ENCODE results near the gene ZNF710. TPM values are rescaled to one million over a fixed set of nuclear protein-coding genes. Genes with fewer than 3 reads are reported as not detected.

The ZNF710 gene
- total RNA-seq, 2 experiments from 2014 or later = 13.8 to 19.0 TPM

DNA sequence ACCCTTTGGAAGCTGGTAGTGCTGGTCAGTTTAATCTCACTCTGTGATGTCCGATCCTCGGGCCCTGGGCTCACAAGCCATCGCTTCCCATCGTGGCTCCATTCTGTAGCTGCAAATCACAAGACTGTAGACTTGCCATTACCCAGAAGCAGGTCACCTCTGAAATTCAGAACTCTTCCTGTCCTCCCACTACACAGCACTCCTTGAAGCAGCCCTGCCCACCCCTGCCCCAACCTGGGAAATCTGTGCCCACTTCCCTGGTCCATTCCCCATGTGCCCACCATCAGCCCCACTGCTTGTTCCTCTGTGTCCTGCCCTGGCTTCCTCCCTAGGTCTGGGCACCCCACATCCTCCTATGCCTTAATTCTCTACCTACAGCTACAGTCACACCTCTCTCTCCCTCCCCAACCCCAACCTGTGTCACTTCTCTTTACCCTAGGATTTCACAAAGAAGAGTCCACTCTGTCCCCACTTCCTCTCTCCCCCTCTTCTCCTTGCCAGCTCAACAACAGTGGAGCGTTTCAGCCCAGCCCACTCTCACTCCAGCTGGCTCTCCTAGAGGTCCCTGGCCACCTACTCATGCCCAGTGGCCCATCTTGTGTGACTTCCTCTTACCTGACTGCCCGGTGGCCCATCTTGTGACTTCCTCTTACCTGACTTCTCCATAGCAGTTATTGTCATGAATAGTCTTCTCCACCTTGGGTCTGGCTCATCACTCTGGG, 8.3 kb downstream of the ZNF710 start:
- Histone ChIP-seq H3K9me2 (ENCODE audit: insufficient read depth, low read length) (no peaks in the 10 kb centered on the region), H2AFZ (ENCODE audit: low read length) (no peak overlapping the region), H3K79me2 (ENCODE audit: insufficient read depth, low read depth, low read length) (peaks cover 56% of the 10 kb centered on the region), H4K20me1 (ENCODE audit: insufficient read depth, low read length) (0 out of 2 replicates have a peak, but pooled peaks cover 4% of the 10 kb centered on the region), H3K9me3 (ENCODE audit: low read length) (peaks cover 20% of the 10 kb centered on the region; the same call in 1 of the 2 replicates), H3K4me3 (ENCODE audit: low read depth, low read length, poor library complexity, severe bottlenecking) (no peak overlapping the region), H3K4me2 (ENCODE audit: low read length) (no peak overlapping the region), H3K4me1 (ENCODE audit: insufficient read depth, low read length, poor library complexity, severe bottlenecking) (peaks cover 12% of the 10 kb centered on the region), H3K27ac (ENCODE audit: low read depth, low read length, poor library complexity, severe bottlenecking) (no peak overlapping the region), H3K36me3 (ENCODE audit: insufficient read depth, low read length) (peaks cover 21% of the 10 kb centered on the region)
- no TSS peak for BruUV-seq (replicated peaks)
- TF ChIP-seq, protein P1, sequence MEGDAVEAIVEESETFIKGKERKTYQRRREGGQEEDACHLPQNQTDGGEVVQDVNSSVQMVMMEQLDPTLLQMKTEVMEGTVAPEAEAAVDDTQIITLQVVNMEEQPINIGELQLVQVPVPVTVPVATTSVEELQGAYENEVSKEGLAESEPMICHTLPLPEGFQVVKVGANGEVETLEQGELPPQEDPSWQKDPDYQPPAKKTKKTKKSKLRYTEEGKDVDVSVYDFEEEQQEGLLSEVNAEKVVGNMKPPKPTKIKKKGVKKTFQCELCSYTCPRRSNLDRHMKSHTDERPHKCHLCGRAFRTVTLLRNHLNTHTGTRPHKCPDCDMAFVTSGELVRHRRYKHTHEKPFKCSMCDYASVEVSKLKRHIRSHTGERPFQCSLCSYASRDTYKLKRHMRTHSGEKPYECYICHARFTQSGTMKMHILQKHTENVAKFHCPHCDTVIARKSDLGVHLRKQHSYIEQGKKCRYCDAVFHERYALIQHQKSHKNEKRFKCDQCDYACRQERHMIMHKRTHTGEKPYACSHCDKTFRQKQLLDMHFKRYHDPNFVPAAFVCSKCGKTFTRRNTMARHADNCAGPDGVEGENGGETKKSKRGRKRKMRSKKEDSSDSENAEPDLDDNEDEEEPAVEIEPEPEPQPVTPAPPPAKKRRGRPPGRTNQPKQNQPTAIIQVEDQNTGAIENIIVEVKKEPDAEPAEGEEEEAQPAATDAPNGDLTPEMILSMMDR (conservative IDR thresholded peaks at IDR 0.05; ENCODE audit: low read length) = no peak
- no peak for TF ChIP-seq EZH2phosphoT487 (IDR thresholded peaks at IDR 0.05; ENCODE audit: borderline replicate concordance, low read depth, low read length)
- DNase-seq (ENCODE audit: low spot score) = no peak
- POLR2A ChIA-PET = interaction anchor here (0.5 kb wide), 1 partner anchor 775 kb away, joined by 9 read pairs; no protein-coding TSS in a partner anchor
- intact Hi-C loops (cut with micrococcal nuclease; ENCODE audit: unreplicated experiment) = no loop called here
- CTCF ChIA-PET (ENCODE audit: unreplicated experiment) = no interaction called here

DNA sequence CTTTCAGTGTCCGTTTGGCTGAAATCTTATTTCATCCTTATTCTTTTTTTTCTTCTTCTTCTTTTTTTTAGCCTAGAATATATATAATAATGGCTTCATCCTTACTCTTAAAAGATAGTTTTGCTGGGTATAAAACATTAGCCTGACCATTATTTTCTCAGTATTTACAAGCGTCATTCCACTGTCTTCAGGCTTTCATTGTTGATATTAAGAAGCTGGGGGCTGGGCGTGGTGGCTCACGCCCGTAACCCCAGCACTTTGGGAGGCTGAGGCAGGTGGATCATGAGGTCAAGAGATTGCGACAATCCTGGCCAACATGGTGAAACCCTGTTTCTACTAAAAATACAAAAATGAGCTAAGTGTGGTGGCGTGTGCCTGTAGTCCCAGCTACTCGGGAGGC, 10.6 kb downstream of the ZNF710 start:
- Histone ChIP-seq H3K27ac (ENCODE audit: low read depth, low read length, poor library complexity, severe bottlenecking) (no peak overlapping the region), H3K36me3 (ENCODE audit: insufficient read depth, low read length) (peaks cover 14% of the 10 kb centered on the region; the same call in 1 of the 2 replicates), H2AFZ (ENCODE audit: low read length) (no peak overlapping the region), H3K4me2 (ENCODE audit: low read length) (no peak overlapping the region), H3K9me2 (ENCODE audit: insufficient read depth, low read length) (no peaks in the 10 kb centered on the region), H3K79me2 (ENCODE audit: insufficient read depth, low read depth, low read length) (peaks cover 41% of the 10 kb centered on the region), H3K9me3 (ENCODE audit: low read length) (peaks cover 20% of the 10 kb centered on the region; the same call in 1 of the 2 replicates), H3K4me1 (ENCODE audit: insufficient read depth, low read length, poor library complexity, severe bottlenecking) (peaks cover 12% of the 10 kb centered on the region), H3K4me3 (ENCODE audit: low read depth, low read length, poor library complexity, severe bottlenecking) (no peak overlapping the region), H4K20me1 (ENCODE audit: insufficient read depth, low read length) (no peaks in the 10 kb centered on the region)
- DNase-seq (ENCODE audit: low spot score) = no peak
- CTCF ChIA-PET (ENCODE audit: unreplicated experiment) = no interaction called here
- POLR2A ChIA-PET = interaction anchor here (0.7 kb wide), 4 partner anchors 11 to 570 kb away, joined by 3 to 6 read pairs (median 4); no protein-coding TSS in a partner anchor
- BruUV-seq (replicated peaks) = no TSS peak
- TF ChIP-seq EZH2phosphoT487 (IDR thresholded peaks at IDR 0.05; ENCODE audit: borderline replicate concordance, low read depth, low read length) = no peak
- TF ChIP-seq, protein P1 (conservative IDR thresholded peaks at IDR 0.05; ENCODE audit: low read length) = no peak
- intact Hi-C loops (cut with micrococcal nuclease; ENCODE audit: unreplicated experiment) = no loop called here

DNA sequence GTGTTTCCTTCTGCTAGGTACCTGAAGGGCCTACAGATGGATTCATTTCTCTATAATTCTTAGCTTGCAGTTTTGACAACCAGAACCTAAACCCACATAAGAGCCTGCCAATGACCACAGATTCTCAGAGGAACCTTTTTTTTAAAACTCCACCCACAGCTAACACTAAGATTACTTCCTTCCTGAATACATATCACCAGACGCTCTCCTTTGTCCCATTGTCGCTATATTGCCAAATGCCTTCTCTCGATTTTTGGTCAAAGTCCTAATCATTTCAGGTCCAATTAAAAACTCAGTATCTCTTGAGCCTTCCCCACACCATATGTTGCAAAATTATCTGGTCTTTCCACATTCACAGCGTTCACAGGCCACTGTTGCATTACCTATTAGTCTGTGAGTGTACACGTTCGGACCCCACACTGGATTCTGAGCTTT, 12.4 kb downstream of the ZNF710 start:
- POLR2A ChIA-PET = no interaction called here
- DNase-seq (ENCODE audit: low spot score) = no peak

More for the DNA sequence above, 12.4 kb downstream of the ZNF710 start:
- H3K4me1 ChIP-seq (ENCODE audit: insufficient read depth, low read length, poor library complexity, severe bottlenecking) = peaks cover 5% of the 10 kb centered on the region
- H4K20me1 ChIP-seq (ENCODE audit: insufficient read depth, low read length) = no peaks in the 10 kb centered on the region
- H3K79me2 ChIP-seq (ENCODE audit: insufficient read depth, low read depth, low read length) = peaks cover 43% of the 10 kb centered on the region
- no peaks in the 10 kb centered on the region for H3K9me2 ChIP-seq (ENCODE audit: insufficient read depth, low read length)
- no peak overlapping the region for H3K4me2 ChIP-seq (ENCODE audit: low read length)
- intact Hi-C loops (cut with micrococcal nuclease; ENCODE audit: unreplicated experiment) = no loop called here
- H2AFZ ChIP-seq (ENCODE audit: low read length) = no peak overlapping the region
- peaks cover 20% of the 10 kb centered on the region; the same call in 1 of the 2 replicates for H3K9me3 ChIP-seq (ENCODE audit: low read length)
- peaks cover 14% of the 10 kb centered on the region; the same call in 1 of the 2 replicates for H3K36me3 ChIP-seq (ENCODE audit: insufficient read depth, low read length)
- H3K4me3 ChIP-seq (ENCODE audit: low read depth, low read length, poor library complexity, severe bottlenecking) = no peak overlapping the region
- CTCF ChIA-PET (ENCODE audit: unreplicated experiment) = no interaction called here
- no peak overlapping the region for H3K27ac ChIP-seq (ENCODE audit: low read depth, low read length, poor library complexity, severe bottlenecking)
- TF ChIP-seq, protein P1 (conservative IDR thresholded peaks at IDR 0.05; ENCODE audit: low read length) = no peak
- no peak for TF ChIP-seq EZH2phosphoT487 (IDR thresholded peaks at IDR 0.05; ENCODE audit: borderline replicate concordance, low read depth, low read length)
- BruUV-seq (replicated peaks) = no TSS peak

All from OCI-LY7 (cell line).